ENCODE results near the gene ZC3HAV1.

ZC3HAV1 gene

GRCh38 chr7:139004321-139005090 lies 105.0 kb downstream of the ZC3HAV1 start:
- no peak for DNase-seq

GRCh38 chr7:138999414-138999813 lies 110.1 kb downstream of the ZC3HAV1 start:
- no peak for DNase-seq
